ENCODE results near the gene EHMT2.

Gene EHMT2

GRCh38 chr6:31908791-31909190, 11.3 kb upstream of the EHMT2 start:
- TF ChIP-seq, protein P1, sequence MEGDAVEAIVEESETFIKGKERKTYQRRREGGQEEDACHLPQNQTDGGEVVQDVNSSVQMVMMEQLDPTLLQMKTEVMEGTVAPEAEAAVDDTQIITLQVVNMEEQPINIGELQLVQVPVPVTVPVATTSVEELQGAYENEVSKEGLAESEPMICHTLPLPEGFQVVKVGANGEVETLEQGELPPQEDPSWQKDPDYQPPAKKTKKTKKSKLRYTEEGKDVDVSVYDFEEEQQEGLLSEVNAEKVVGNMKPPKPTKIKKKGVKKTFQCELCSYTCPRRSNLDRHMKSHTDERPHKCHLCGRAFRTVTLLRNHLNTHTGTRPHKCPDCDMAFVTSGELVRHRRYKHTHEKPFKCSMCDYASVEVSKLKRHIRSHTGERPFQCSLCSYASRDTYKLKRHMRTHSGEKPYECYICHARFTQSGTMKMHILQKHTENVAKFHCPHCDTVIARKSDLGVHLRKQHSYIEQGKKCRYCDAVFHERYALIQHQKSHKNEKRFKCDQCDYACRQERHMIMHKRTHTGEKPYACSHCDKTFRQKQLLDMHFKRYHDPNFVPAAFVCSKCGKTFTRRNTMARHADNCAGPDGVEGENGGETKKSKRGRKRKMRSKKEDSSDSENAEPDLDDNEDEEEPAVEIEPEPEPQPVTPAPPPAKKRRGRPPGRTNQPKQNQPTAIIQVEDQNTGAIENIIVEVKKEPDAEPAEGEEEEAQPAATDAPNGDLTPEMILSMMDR (IDR thresholded peaks at IDR 0.05) = no peak

GRCh38 chr6:31907158-31907813, 9.8 kb upstream of the EHMT2 start:
- TF ChIP-seq, protein P1 (IDR thresholded peaks at IDR 0.05) = no peak

- TF ChIP-seq, protein P1 (IDR thresholded peaks at IDR 0.05) = no peak
Observed at GRCh38 chr6:31906122-31906521, 8.6 kb upstream of the EHMT2 start.

GRCh38 chr6:31905041-31905440, 7.5 kb upstream of the EHMT2 start:
- TF ChIP-seq, protein P1 (IDR thresholded peaks at IDR 0.05) = no peak

- TF ChIP-seq, protein P1 (IDR thresholded peaks at IDR 0.05) = no peak
Observed at GRCh38 chr6:31903957-31904356, 6.5 kb upstream of the EHMT2 start.

- TF ChIP-seq, protein P1 (IDR thresholded peaks at IDR 0.05) = no peak
Observed at GRCh38 chr6:31901953-31902643, 4.6 kb upstream of the EHMT2 start, which contains the start of gene ZBTB12. TSS of gene ZBTB12 (minus strand) at chr6:31902086. CDS start at chr6:31901305, 781 bp downstream.

DNA sequence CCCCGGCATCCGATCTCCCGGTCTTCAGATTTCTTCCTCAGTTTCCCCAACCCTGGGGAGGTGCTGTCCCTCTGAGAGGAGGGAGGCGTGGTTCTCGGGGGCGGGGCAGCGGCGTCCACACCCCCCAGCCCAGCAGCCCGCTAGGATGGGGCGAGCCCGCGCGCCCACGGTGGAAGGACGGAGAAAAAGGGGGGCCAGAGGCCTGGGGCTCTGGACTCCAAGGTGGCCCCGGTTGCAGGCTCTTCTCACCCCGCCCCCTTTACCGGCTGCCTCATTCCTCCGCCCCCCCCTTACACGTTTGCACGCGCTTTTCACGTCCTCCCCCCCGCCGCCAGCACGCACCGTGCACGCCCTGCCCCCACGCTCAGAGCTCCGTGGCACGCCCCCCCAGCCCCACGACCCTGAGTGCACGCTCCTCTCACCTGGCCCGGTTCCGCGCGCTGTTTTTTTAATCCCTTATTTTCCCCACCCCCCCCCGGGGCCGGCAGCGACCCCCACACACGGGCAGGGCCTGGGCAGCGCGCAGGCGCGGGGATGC, 4.0 kb upstream of the EHMT2 start:
- TF ChIP-seq, protein P1 (IDR thresholded peaks at IDR 0.05) = no peak

Measured in LNCAP (cell line).